UCSD-AML1 (cell line): ENCODE data around the gene LSG1.

ENCODE experiments used
- DNase-seq: peaks from one replicate; lab custom pipeline; 2025; ENCODE audit not compliant: unreplicated experiment; lab: John Stamatoyannopoulos, UW

Gene LSG1

DNA sequence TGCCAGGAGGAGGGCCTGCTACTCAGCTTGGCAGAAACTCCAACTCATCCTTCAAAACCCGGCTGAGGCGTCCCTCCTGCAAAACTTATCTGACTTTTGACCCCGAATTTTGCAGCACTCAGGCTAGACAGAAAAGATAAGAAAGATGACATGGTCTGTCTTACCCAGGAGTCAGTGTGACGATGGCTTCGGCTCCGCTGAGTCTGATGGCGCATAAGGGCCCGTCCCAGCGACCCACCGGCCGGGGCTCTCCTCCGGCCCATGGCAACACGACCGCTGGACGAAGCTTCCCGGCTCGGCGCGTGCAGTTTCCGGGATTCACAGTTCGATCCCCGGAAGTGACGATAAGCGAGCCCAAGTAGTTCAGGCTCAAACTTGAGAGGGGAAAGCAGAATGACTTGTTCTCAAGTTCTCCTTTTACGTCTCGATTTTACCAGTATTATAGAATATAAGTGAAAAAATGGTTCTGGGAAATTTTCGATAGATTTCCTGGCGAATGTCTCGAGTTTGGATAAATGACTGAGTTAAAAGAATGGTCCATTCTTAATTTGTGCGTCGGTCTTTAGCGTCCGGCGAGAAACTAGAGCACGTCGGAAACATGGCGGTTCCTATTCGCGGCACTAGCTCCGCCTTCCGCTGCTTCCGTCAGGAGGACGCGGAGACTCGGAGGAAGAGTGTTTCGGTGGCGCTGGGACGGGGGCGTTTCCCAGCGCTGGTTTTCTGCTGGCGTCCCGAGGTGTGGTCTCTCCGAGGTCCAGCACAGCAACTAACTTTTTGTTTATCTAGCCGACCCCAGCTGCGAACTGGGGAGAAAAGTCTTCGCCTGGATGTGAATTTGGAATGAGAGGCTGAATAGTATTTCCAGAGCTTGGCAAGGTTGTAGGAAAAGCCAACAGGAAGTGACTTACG, at the start of gene LSG1:
Gene LSG1 (minus strand): TSS at position 292 of the 909 bp plus-strand sequence. CDS start 29 bp downstream, at position 263.
- DNase-seq: peak; percentile 92

DNA sequence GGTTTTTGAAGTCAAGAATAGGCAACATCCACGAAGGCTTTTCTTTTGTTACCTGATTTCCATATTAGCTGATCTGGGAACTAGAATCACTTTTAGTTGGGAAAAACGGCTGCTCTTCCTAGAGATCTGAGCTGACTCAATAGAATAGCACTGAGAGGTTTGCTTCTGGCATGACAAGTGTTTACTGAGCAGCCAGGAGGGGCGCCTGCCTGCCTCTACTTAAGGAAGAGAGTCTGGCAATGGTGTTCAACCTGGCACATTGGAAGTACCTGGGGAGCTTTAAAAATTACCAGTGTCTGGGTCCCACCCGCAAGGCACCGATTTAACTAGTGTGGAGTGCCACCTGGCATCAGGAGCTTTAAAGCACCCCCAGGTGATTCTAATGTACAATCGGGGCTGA, 48.1 kb upstream of the LSG1 start:
- DNase-seq: no peak

DNA sequence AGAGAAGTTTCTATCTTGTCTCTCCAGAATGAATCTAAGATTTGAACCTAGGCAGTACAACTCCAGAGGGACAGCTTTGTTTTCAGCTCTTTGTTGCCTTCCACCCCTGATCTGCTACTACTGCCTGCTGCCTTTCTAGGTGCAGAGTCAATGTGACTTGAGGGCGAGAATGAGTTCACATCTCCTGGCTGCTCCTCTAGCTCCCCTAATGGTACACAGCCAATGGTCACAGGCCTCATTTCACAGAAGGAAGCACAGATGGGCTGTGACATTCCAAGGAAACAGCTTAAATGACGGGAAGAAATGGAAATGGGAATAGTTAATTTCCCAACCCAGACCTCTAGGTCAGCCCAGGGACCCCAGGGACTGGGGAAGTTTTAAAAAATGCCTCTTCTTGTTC, 46.1 kb upstream of the LSG1 start:
- DNase-seq: no peak

DNA sequence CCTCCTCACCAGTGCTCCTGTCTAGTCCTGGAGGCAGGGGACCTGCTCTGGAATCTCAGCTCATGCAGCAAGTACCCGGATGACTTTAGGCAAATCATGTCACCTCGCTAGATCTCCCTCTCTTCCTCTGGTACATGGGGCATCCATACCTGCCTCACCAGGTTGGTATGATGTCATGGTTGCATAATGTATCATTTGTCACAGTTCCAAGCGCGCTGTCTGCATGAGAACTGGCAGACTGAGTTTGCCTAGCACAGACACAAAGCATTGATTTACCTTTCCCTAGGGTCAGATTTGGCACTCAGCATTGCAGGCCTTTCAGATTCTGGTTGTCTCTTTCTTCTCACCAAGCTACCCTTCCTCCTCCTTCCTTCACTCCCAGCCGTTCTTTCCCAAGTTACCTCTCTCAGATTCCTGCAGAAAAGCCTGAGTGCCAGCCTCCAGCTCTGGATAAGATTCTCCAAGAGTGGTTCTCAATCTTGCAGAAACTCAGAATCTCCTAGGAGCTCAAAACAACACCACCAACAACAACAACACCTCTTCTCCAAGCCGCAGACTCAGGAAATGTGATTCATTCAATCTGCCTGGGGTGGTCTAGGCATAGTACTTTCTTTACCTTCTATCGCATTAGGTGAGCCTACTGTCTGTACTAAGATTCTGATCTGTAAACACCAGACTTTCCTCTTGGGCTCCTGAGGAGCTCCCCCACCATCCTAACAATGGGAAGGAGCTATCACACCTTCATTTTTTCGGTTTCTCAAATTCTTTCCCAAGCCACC, 43.2 kb upstream of the LSG1 start:
- no peak for DNase-seq

DNA sequence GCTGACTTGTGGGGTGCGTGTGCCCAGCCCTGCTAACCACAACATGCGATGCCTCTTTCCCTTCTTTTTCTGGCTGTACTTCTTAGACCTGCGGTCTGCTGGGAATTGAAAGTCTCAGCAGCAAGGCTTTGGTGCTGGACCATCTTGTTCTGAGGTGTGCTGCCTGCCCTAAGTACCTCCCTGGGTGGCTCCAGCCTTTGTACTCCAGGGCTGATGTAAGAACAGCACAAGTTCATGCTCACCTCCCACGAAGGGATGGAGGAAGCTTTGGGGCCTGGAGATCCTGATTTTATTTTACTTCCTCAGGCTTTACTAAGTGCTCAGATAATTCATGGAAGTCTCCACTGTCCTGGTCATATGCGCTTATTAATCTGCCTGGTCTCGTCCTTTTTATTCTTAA, 42.6 kb upstream of the LSG1 start:
- DNase-seq: no peak

DNA sequence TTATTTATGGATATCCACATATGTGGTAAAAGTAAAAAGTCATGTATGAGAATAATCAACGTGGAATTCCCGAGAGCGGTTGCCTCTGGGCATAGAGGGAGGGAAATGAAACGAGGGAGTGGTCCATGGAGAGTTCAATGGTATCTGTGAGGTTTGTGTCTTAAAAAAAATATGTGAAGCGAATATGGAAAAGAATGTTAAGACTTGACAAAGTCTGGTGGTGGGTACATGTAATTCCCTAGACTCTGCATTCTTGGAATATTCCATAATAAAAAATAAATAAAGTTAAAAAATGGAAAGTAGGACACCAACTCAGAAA, 42.1 kb upstream of the LSG1 start:
- DNase-seq: no peak

DNA sequence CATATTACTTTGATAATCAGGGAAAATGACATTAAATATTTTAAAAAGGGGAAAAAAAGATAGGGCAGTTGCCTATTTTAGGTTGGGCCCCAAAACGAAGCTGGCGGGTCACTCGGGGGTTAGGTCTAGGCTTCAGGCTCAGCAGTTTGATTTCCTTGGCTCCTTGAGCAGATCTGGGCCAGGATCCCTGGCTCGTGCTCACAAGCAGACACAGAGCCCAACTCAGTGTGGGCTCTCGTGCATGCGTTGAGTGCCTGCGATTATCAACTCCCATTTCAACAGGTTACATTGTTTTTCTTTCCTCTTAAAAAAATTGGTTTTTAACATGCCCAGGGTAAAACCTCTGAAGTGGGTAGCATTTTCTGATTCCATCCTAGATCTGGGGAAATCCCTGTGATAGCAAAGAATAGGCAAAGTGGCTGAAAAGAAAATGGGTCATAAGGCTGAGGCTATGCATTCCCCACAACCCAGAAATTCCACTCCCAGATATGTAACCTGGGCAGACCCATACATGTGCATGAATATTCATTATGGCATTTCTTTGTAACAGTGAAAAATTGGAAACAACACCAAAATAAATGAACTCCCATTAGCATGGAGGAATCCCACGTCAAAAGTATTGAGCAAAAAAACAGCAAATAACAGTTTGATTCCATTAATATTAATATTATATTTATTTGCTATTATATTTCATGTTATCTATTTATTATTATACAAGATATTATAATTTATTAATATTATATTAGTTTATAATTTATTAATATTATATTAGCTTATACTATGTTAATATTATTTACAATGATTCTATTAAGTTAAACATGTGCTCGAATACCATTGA, 41.5 kb upstream of the LSG1 start:
- no peak for DNase-seq

DNA sequence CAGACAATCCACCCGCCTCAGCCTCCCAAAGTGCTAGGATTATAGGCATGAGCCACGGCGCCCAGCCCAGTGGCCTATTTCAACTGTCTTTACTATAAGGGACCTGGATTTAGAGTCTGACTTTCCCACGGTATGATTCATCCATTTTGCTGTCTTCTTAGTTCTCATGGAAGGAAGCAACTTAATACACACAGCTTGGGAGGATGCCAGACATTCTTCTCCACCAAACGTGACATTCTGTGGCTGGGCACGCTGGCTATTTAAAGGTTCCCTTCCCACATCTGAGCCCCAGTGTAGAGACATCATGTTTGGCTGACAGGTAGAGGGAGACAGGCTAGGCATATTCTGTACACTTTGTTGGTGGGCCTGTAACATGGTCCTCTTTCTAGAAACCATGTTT, 39.9 kb upstream of the LSG1 start:
- no peak for DNase-seq

DNA sequence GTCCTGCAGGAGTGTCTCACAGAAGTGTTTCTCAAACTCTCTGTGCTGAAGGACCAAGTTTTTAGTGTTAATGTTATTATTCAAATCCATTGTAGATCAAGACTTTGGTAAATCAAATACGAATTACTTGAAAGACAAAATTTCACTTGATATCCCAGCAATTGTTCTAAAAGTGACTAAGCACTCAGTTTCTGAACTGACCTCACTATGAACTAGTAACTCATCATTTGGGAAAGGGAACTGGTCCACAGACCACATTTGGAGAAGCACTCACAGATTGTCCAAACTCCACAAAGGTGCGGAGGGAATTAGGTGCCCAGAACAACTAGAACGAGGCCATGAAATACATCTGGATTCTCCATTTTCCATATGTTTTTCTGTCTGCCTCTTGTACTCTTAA, 39.3 kb upstream of the LSG1 start:
- no peak for DNase-seq

DNA sequence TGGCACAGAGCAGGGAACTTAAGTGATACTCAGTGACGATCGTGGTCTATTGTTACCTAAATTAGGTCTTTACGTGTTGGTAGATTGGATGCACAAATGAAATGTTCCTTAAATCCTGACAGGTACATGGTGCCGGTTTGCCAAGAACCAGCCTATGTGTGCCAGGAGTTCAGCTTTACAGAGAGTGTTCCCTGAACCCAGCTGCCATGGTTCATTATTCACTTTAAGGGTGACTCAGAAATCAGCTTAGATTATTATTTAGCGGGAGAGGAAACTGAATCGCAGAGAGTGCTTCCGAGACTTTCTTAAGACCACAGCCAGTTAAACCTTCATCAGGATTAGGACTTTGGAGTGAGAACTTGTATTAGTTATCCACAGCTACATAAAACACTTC, 35.2 kb upstream of the LSG1 start:
- DNase-seq: no peak

DNA sequence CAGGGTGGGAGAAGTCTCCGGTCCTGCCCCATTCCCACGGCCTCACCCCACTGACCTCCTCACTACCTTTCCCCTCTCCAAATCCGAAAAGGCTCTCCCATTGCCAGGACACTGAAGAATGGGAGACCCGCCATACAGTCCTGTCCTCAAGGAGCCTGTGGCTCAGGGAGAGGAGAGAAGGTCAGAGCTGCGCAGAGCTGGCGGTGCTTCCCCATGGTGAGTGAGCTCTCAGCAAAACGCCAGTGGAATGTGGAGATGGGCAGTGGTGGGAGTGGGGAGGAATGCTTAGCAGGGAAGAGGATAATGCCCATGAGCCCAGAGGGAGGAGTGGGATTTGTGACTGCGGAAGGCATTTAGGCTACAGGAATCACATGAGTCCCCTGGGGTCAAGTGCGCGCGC, 33.8 kb upstream of the LSG1 start:
- no peak for DNase-seq

DNA sequence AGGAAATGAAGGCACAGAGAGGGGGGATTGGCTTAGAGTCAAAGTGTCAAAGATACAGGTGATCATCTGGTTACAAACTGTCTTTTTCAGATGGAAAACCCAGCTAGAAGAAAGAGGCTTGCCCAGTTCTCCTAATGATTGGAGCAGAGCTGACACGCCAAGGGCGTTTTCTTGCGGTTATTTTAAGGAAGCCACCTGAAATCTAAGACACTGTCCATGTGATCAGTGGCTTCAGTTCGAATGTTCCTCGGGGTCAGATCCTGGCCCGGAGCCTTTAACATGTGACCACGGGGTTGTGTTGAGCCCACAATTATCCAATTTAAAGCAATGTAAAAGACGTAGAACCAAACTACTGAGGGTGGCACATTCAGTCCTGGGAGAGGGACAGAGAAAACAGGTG, 33.2 kb upstream of the LSG1 start:
- no peak for DNase-seq

DNA sequence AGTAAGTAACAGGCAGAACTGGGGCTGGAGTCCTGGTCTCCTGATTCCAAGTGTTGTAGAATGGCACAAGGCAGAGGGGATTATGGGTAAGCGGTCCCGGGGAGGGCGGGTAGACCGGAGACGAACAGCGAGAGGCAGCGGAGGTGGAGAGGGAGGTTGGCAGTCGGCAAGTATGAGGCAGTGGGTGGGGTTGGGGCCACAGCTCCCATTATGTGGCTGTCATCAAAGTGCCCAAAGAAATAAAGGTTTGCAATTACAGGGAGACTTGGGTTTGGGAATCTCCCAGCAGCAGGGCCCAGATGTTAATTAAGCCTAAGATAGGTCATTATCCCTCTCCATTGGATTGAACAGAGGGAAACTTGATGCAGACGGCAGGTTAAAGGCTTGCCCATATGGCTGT, 30.6 kb upstream of the LSG1 start:
- DNase-seq: no peak

DNA sequence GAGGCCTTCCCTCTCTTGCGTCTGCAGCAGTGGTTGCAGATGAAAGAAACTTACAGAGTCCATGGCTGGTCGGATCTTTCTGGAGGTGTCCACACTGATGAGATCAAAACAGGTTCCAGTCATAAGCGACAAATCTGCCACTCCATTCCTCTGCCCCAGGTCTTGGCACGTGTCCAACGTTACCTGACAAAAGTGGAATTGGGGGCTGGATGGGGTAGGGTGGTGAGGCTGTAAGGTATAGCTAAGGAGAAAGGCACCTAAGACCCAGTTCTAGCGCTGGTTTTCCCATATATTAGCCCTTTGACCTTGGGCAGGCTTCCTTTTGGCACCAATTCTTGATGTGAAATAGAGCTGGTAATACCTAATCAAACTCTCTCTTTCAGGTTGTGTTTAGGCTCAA, 24.7 kb upstream of the LSG1 start:
- DNase-seq: no peak

DNA sequence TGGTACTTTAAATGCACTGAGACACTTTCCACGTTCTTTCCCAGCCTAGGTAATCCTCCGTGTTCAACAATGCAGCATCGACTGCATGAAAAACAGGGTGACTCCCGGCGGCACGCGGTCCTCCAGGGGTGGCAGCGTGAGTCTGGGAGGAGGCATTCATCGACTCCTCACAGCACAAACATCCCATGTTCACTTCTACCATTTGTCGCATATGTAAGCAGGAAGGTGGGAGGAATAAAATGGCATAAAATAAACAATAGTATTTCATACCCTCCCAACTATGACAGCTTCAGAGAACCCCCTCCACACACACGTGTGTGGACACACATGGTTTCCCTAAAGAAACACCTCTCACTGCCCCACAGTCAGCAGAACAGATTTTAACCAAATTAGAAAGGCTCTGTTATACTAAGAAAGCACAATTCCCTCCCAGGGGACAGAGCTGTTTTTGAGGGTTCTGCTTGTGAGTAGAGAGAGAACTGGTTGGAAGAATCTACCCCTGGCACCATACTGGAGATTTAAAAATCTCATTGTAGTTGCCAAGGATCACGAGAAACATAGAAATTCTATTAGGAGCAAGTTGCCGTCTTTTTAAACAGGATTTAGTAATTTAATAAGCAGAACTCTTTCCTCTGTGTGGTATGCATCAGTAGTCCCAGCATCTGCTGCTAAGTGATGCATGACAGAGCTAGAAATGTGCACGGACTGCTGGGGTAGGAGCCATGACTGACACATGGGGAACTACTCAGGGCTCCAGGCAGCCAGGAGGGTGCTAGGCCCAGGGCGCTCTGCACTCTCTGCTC, 19.7 kb upstream of the LSG1 start:
- DNase-seq: no peak

DNA sequence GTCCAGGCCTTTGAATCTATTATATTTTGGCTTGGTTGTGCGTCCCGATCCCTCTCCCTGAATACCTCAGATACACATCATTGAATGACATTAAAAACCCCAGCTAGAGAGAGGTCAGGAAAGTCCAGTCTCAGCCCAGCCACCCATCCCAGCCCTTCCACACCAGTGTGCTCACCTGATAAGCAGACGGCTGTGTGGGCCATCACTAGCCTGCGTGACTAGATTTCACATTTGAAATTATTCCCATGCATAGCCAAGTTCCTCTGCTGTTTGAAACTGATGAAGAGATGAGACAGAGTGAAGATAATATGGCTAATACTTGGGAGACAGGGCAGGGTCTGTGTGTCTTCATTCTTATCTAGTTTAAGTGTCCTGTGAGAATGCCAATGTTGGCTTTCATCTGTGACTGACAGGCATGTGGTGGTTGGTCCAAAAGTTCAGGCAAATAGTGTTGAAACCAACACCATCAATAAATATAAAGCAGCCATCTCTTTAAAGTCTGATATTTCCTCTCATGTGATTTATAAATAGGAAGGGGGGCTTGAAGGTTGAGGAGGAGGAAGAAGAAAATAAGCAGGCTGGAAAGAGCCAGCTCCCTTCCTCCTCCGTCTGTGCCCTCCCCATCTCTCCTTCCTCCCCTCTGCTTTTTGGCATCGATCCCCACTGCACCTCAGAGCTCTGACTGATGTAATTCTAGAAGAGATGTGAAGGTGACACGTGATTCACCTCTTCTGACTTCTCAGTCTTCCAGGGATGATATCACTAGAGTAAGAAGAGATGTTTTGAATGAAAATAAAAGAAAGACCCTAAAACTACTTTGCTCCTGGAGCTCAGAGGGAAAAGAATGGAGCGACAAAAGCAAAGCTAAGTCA, 18.7 kb upstream of the LSG1 start:
- DNase-seq: no peak

DNA sequence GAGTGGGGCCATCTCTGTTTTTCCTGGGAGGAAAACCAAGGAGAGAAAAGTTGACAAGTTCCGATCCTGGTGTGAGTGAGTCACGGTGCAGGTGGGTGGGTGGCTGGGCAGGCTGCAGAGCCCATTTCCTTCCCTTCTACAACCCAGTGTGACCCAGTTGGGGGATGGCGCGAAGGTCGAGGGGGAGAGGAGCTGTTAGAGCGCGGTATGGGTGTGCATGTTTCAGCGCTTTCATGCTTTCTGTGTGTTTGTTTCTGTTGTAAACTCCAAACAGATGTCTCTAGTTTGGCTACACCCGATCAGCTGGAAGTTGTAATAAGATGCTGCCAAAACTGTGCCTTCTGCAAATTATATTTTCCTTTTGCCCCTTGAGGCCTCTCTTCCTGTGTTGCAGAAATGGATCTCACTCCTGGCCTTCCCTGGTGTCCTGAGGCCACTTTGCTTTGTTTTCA, 17.5 kb upstream of the LSG1 start:
- DNase-seq: peak; percentile 40

DNA sequence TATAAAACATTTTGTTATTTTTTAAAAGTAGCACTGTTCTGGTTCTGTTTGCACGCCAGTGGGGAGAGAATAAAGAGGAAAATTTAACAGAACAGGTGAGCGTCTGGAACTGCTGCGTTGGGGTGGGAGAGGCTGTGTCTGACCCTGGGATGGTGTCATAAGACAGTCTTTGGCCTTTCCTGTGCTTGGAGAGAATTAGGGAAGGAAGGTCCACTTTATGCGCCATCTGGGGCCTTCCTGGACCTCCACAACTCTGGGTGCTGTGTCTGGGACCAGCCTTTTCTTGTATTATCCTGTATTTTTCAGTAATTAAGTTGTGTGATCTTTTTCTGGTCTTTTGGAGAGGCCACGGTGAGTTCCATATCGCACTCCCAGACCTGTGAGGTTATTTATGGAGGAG, 17.0 kb upstream of the LSG1 start:
- DNase-seq: no peak

DNA sequence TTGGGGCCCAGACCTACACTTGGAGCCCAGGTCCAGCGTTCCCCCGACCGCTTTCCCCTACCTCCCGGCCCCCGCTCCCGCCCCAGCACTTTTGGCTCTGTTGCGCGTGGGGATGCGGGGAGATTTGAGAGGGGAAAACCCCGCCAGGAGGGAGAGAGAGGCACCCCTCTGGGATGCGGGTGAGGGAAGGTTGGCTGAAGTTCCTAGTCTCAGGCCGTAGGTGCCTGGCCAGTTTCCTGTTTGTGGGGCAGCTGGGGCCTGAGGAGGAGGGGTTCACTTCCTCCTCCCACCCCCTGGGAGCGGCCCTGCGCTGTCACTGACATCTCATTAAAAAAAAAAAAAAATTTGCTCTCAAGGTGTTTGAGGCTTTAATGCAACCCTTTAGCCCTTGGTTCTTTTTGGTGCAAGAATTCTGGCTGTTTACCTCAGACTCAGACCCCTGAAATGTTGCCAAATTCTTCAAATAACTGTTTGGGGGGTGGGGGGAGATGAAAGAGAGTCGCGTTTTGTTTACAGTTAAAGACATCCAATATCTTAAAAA, 16.3 kb upstream of the LSG1 start:
- peak; percentile 64 for DNase-seq
